Measurements from ENCODE around the gene IDUA.

GRCh38 chr4:1045595-1046201 lies 58.9 kb downstream of the IDUA start:
- no peak for TF ChIP-seq CTCF (IDR thresholded peaks at IDR 0.05)
- no peak for TF ChIP-seq POLR2A (IDR thresholded peaks at IDR 0.05)
- TF ChIP-seq POLR2AphosphoS5 (IDR thresholded peaks at IDR 0.05): no peak
- no peak for TF ChIP-seq EP300 (IDR thresholded peaks at IDR 0.05)
